Activated CD4-positive, alpha-beta T cell treated with anti-CD3 and anti-CD28 coated beads, Interleukin-2, amount 50 U/mL, for 4 hours (primary cell): ENCODE measurements around the gene KAT6B.
"Not testable (repeated sequence)": the region's sequence is repeated elsewhere in the genome, so short reads cannot be mapped to it uniquely, and the experiment has no call there.

Experiments
- DNase-seq, 2 experiments: peaks; one replicate each; pipeline ENCODE4 v3.0.0-alpha.2; 2020

Gene KAT6B

GRCh38 chr10:74826142-74827044 lies at the start of gene KAT6B:
TSS of gene KAT6B (plus strand) at chr10:74826600. CDS start at chr10:74842858, 16,258 bp downstream.
- DNase-seq, result peak; percentile 100

GRCh38 chr10:74778436-74779094 lies 47.8 kb upstream of the KAT6B start:
- no peak for DNase-seq

GRCh38 chr10:74781870-74782269 lies 44.5 kb upstream of the KAT6B start:
- not testable (repeated sequence) for DNase-seq

- no peak for DNase-seq
These were observed 41.9 kb upstream of the KAT6B start for GRCh38 chr10:74784462-74784861.

- DNase-seq, result no peak
These were observed 40.3 kb upstream of the KAT6B start for GRCh38 chr10:74786126-74786525.

- DNase-seq, result no peak
These were observed 38.9 kb upstream of the KAT6B start for GRCh38 chr10:74787457-74787856.

GRCh38 chr10:74791979-74792378 lies 34.4 kb upstream of the KAT6B start:
- DNase-seq, result not testable (repeated sequence)

- no peak for DNase-seq
These were observed 33.7 kb upstream of the KAT6B start for GRCh38 chr10:74792726-74793125.

GRCh38 chr10:74793240-74793639 lies 33.2 kb upstream of the KAT6B start:
- not testable (repeated sequence) for DNase-seq

GRCh38 chr10:74794531-74794930 lies 31.9 kb upstream of the KAT6B start:
- no peak for DNase-seq

- DNase-seq, result no peak
These were observed 28.9 kb upstream of the KAT6B start for GRCh38 chr10:74797550-74797949.

GRCh38 chr10:74799721-74800221 lies 26.6 kb upstream of the KAT6B start:
- no peak for DNase-seq

GRCh38 chr10:74801447-74801846 lies 25.0 kb upstream of the KAT6B start:
- no peak for DNase-seq

GRCh38 chr10:74808501-74808900 lies 17.9 kb upstream of the KAT6B start:
- no peak for DNase-seq

GRCh38 chr10:74810087-74810486 lies 16.3 kb upstream of the KAT6B start:
- DNase-seq, result no peak

GRCh38 chr10:74813381-74814259 lies 12.8 kb upstream of the KAT6B start:
- DNase-seq, result no peak

- DNase-seq, result no peak
These were observed 11.6 kb upstream of the KAT6B start for GRCh38 chr10:74814797-74815196.

- no peak for DNase-seq
These were observed 9.4 kb upstream of the KAT6B start for GRCh38 chr10:74816824-74817498.

GRCh38 chr10:74821501-74821900 lies 4.9 kb upstream of the KAT6B start:
- DNase-seq, result no peak

- DNase-seq, result no peak
These were observed 4.3 kb upstream of the KAT6B start for GRCh38 chr10:74822101-74822500.

GRCh38 chr10:74822521-74823089 lies 3.8 kb upstream of the KAT6B start:
- no peak for DNase-seq

GRCh38 chr10:74823791-74824183 lies 2.6 kb upstream of the KAT6B start:
- no peak for DNase-seq
